ENCODE data around the gene METTL15.

- TF ChIP-seq, protein P1, sequence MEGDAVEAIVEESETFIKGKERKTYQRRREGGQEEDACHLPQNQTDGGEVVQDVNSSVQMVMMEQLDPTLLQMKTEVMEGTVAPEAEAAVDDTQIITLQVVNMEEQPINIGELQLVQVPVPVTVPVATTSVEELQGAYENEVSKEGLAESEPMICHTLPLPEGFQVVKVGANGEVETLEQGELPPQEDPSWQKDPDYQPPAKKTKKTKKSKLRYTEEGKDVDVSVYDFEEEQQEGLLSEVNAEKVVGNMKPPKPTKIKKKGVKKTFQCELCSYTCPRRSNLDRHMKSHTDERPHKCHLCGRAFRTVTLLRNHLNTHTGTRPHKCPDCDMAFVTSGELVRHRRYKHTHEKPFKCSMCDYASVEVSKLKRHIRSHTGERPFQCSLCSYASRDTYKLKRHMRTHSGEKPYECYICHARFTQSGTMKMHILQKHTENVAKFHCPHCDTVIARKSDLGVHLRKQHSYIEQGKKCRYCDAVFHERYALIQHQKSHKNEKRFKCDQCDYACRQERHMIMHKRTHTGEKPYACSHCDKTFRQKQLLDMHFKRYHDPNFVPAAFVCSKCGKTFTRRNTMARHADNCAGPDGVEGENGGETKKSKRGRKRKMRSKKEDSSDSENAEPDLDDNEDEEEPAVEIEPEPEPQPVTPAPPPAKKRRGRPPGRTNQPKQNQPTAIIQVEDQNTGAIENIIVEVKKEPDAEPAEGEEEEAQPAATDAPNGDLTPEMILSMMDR (IDR thresholded peaks at IDR 0.05) = no peak
- TF ChIP-seq EZH2 (IDR thresholded peaks at IDR 0.05; ENCODE audit: borderline replicate concordance, insufficient read depth, low read depth, low read length, poor library complexity, severe bottlenecking) = no peak
Observed at GRCh38 chr11:28241760-28242159, 133.6 kb downstream of the METTL15 start.
